SW 1271 (cell line): ENCODE measurements around the gene PKD1.

ENCODE experiments used
- DNase-seq, 2 experiments: peaks; one replicate each; lab custom pipeline; 2025; lab: John Stamatoyannopoulos, UW

The PKD1 gene

GRCh38 chr16:2046893-2047329 is 88.8 kb downstream of the PKD1 start:
- DNase-seq: no peak

DNA sequence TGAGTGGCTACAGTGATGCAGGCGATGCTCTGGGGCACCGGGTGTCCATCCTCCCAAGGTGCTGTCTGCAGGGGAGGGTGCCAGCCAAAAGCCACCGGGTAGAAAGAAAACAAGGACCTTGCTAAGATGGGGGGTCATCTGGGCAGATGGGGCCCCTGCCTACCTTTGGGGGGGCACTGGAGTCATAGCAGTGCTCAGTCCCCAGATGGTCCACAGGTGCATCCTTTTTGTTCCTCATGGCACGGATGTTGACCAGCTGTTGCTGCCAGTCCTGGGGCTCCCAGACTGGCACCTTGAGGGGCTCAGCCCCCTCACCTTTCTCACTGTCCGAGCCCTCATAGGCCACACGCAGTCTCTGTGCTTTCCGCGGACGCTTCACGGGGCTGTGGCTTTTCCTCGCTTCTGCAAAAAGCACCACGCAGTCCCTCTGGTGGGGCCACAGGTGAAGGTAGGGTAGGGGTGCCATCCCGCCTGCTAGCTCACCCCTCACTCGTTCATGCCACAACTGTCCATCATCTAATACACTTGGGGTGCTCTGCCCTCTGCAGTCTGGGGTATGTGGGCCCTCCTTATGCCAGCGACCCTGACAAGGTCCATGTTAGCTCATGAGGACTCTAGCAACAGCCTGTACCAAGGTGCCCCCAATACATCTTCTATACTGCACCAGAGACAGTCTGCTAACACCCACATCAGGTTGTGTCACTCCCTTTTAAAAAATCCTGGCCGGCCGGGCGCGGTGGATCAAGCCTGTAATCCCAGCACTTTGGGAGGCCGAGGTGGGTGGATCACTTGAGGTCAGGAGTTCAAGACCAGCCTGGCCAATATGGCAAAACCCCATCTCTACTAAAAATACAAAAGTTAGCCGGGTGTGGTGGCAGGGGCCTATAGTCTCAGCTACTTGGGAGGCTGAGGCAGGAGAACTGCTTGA is 89.5 kb downstream of the PKD1 start:
- no peak for DNase-seq

DNA sequence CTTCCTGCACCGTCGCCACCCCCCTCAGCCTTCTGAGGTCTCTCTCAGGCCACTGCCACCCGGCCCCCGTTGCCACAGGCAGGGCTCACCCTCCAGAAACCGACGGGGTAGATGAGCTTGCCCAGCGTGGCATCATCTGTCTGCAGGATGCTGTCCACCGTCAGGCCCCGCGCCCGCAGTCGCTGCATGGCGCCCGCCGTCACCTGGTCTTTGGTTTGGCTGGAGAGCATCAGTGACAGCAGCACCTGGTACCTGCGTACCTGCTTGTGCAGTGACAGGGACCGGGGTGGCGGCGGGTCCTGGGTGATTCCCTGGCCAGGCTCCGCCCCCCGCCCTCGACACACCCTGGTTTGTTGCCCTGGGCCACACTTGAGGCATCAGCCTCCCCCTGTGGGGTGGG is 91.2 kb downstream of the PKD1 start:
- no peak for DNase-seq

GRCh38 chr16:2043667-2044451 is 91.8 kb downstream of the PKD1 start:
- no peak for DNase-seq

DNA sequence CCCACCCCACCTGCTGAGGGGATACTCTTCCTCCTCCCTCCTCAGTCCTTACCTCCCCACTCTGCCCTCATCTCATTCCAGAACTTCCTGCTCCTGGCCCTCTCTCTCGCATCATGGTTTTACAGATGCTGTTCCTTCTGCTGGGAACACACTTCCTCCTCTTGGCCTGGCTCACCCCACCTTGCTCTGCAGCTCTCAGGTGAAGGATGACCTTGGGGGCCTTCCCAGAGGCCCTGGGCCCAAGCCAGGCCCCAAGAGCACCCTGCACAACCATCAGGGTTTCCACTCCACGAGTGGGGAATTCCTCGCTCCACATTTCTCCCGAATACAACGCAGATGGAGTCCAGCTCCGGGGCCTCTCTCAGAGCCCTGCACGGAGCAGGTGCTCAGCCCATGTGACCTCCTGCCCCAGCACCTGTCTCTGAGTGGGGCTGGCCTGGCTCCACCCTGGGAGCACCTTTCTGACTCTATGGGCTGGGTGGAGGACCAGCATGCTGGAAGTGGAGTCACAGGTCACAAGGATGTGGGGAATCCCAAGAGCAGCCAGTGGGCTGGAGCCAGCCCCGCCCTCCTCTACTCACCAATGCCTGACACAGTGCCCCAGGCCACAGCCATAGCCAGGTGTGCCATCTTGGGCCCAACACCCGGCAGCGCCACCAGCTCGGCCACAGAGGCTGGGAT is 92.6 kb downstream of the PKD1 start:
- DNase-seq: no peak

- DNase-seq: no peak
These were observed 93.3 kb downstream of the PKD1 start for GRCh38 chr16:2042171-2042985.

- DNase-seq: no peak
These were observed 94.7 kb downstream of the PKD1 start for GRCh38 chr16:2040787-2041522.

GRCh38 chr16:2040041-2040786 is 95.5 kb downstream of the PKD1 start:
- no peak for DNase-seq

DNA sequence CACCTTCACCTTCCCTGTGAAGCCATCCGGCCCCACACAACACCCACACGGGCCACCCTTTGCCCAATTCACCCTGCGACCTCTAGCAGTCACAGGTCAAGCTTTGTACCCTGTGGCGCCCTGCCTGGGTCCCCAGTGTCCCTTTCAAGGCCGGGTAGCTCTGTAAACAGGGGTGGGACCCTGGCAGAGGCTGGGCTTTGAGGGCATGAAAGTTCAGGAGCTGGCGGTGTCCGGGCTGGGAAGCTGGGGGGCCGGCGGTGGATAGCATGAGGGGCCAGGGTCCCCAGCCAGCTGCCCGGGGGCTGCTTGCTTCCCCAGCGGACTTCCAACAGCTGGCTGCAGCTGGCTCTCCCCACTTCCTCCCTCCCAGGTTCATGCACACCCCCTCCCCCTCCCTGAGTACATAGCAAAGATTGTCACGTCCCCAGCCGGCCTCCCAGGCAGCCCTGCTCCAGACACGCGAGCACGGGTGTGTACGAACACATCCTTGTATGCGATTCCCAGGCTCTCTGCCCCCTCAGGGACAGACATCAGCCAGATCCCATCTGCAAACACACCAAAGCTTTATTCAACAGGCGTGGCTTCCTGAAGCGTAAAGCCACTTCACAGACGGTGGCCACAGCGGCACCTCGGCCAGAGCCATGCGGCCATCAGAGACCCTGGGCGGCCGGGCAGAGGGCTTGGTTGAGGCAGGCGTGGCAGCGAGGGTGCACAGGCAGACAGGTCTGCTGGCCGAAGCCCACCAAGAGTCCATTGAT is 96.2 kb downstream of the PKD1 start:
- no peak for DNase-seq
